Psoas muscle (tissue), 8 donors: ENCODE results near the gene COA8. TPM values are rescaled to one million over a fixed set of nuclear protein-coding genes. Genes with fewer than 3 reads are reported as not detected.

Source experiments
- ATAC-seq, 4 donors: fragments of 200-7000 bp; cut with Tn5 transposase; one replicate each; pipeline ENCODE4 v1.9.1; 2020; ENCODE audit warnings: moderate library complexity in 3 of 4, mild to moderate bottlenecking in 2 of 4
- DNase-seq, 2 donors: peaks; one replicate each; pipeline ENCODE4 v3.0.0-alpha.2; 2020
- H3K27ac ChIP-seq: fragments of 200-600 bp; one replicate; pipeline ENCODE4 v1.8.0; 2022
- H3K27me3 ChIP-seq, 3 donors: fragments of 200-600 bp in 1 of 3; one replicate each; pipeline versions ENCODE4 v1.6.1 to v1.8.0; 2013 to 2022; ENCODE audit warnings: low read length in 2 of 3, mild to moderate bottlenecking in 2 of 3, moderate library complexity in 1 of 3; ENCODE audit not compliant: insufficient read depth in 3 of 3
- H3K36me3 ChIP-seq, 2 donors: fragments of 200-600 bp in 1 of 2; one replicate each; pipeline versions ENCODE4 v1.6.1 to v1.8.0; 2013 to 2022; ENCODE audit warnings: low read depth in 1 of 2, mild to moderate bottlenecking in 1 of 2, moderate library complexity in 1 of 2; ENCODE audit not compliant: insufficient read depth in 1 of 2
- H3K4me1 ChIP-seq: fragments of 200-600 bp; one replicate; pipeline ENCODE4 v1.8.0; 2022
- H3K4me3 ChIP-seq: fragments of 200-600 bp; one replicate; pipeline ENCODE4 v1.8.0; 2022; ENCODE audit warnings: mild to moderate bottlenecking
- H3K9me3 ChIP-seq: fragments of 200-600 bp; one replicate; pipeline ENCODE4 v1.8.0; 2022
- WGBS, 3 donors: extraction: QIAGEN DNeasy Blood & Tissue Kit; methylation state at CpG; one replicate each; pipeline versions ENCODE4 v1.1.6 to v1.1.7; 2013; 5-methylcytosine and 5-hydroxymethylcytosine counted together
- intact Hi-C, 2 donors: fragments of 100-400 bp; cut with DNase I; formaldehyde crosslinking; loops; one replicate each; pipeline versions ENCODE4 v1.11.0 to v1.14.2; 2022
- polyA plus RNA-seq, 3 donors: library from polyadenylated mRNA; stranded (reverse); fragments of 200-250 nt; gene quantifications; one replicate each; pipeline ENCODE4 v1.2.3, GENCODE V29; 2013
- total RNA-seq, 4 donors: library from RNA; stranded (reverse); fragmentation: NEBNext Ultra II Directional in 2 of 4; extraction: Animal tissue kit (Norgen Biotek cat#: 25700) in 2 of 4; gene quantifications; one replicate each; pipeline versions ENCODE4 v1.2.1 to v1.2.4, GENCODE V29; 2021 to 2023
- TF ChIP-seq, protein P1 (sequence below): fragments of 200-600 bp; IDR thresholded peaks from one replicate; pipeline ENCODE4 v1.8.0; 2022; ENCODE audit warnings: antibody characterized with exemption
- donor health status: healthy with polysubstance abuse.
- donor health status: DM: no; HTN: no; CAD: no; lungs with moderate emphysema.
- donor health status: Bipolar disorder and iron deficiency.
- donor health status: healthy.
- donor health status: DM: yes; HTN: yes; CAD: no.
- donor health status: DM: no; HTN: no; CAD: no.
- donor health status: DM: no; HTN: no; CAD: no.
- donor health status: DM: yes; HTN: yes; CAD: no.

The COA8 gene
- total and polyA plus RNA-seq, 7 donors, result 73.6 to 171 (median 101) TPM

GRCh38 chr14:103574707-103575285 lies 12.0 kb downstream of the COA8 start:
- Histone ChIP-seq H3K27ac (no peak overlapping the region), H3K4me3 (no peak overlapping the region), H3K27me3 (no peaks in the 10 kb centered on the region), H3K4me1 (peaks cover 9% of the 10 kb centered on the region), H3K36me3 (peaks cover 3 to 63% of the 10 kb centered on the region in 2 donors), H3K9me3 (no peaks in the 10 kb centered on the region)
- DNase-seq, result no peak
- no peak for ATAC-seq
- intact Hi-C loops, result loop anchor here in 1 of 2 donors (10.0 kb wide), 2 partner anchors 340 to 410 kb away; no protein-coding TSS in a partner anchor
- TF ChIP-seq, protein P1, sequence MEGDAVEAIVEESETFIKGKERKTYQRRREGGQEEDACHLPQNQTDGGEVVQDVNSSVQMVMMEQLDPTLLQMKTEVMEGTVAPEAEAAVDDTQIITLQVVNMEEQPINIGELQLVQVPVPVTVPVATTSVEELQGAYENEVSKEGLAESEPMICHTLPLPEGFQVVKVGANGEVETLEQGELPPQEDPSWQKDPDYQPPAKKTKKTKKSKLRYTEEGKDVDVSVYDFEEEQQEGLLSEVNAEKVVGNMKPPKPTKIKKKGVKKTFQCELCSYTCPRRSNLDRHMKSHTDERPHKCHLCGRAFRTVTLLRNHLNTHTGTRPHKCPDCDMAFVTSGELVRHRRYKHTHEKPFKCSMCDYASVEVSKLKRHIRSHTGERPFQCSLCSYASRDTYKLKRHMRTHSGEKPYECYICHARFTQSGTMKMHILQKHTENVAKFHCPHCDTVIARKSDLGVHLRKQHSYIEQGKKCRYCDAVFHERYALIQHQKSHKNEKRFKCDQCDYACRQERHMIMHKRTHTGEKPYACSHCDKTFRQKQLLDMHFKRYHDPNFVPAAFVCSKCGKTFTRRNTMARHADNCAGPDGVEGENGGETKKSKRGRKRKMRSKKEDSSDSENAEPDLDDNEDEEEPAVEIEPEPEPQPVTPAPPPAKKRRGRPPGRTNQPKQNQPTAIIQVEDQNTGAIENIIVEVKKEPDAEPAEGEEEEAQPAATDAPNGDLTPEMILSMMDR, result no peak
- WGBS, 3 donors, result 91 to 95% (median 93%) methylated on average over 18 of the region's 18 CpGs

- Histone ChIP-seq H3K27me3 (no peaks in the 10 kb centered on the region), H3K4me3 (no peak overlapping the region), H3K27ac (peak overlapping the region; percentile 3), H3K36me3 (peaks cover 3 to 76% of the 10 kb centered on the region in 2 donors), H3K4me1 (peaks cover 9% of the 10 kb centered on the region), H3K9me3 (no peaks in the 10 kb centered on the region)
- intact Hi-C loops, result loop anchor here in 1 of 2 donors (10.0 kb wide), 2 partner anchors 338 to 408 kb away; no protein-coding TSS in a partner anchor
- TF ChIP-seq, protein P1, result no peak
- DNase-seq, result peak; percentile 87 to 88
- peak; percentile 73 to 83 (median 81) for ATAC-seq
- WGBS, 3 donors, result 22 to 37% (median 23%) methylated on average over 9 of the region's 9 CpGs
These were observed 13.7 kb downstream of the COA8 start for GRCh38 chr14:103576371-103577024.

GRCh38 chr14:103578401-103579075 lies 15.8 kb downstream of the COA8 start:
- no peak for ATAC-seq
- Histone ChIP-seq H3K9me3 (no peaks in the 10 kb centered on the region), H3K4me1 (peaks cover 9% of the 10 kb centered on the region), H3K4me3 (no peak overlapping the region), H3K27me3 (no peaks in the 10 kb centered on the region), H3K27ac (no peak overlapping the region), H3K36me3 (peaks cover 3 to 68% of the 10 kb centered on the region in 2 donors)
- WGBS, 3 donors, result 89 to 93% (median 92%) methylated on average over 12 of the region's 12 CpGs
- DNase-seq, result no peak
- intact Hi-C loops, result loop anchor here in 1 of 2 donors (10.0 kb wide), 2 partner anchors 336 to 406 kb away; no protein-coding TSS in a partner anchor
- TF ChIP-seq, protein P1, result no peak

GRCh38 chr14:103581206-103581605 lies 18.4 kb downstream of the COA8 start:
- peaks cover 3 to 59% of the 10 kb centered on the region in 2 donors for H3K36me3 ChIP-seq

More at GRCh38 chr14:103581206-103581605, 18.4 kb downstream of the COA8 start:
- TF ChIP-seq, protein P1, result no peak
- Histone ChIP-seq H3K27ac (no peak overlapping the region), H3K27me3 (no peaks in the 10 kb centered on the region), H3K4me3 (no peak overlapping the region), H3K4me1 (peaks cover 7% of the 10 kb centered on the region), H3K9me3 (no peaks in the 10 kb centered on the region)
- 90 to 97% (median 92%) methylated on average over 11 of the region's 11 CpGs for WGBS, 3 donors
- intact Hi-C loops, result no loop called here
- DNase-seq, result no peak
- no peak for ATAC-seq
